Type B pancreatic cell (in vitro differentiated cells): ENCODE results near the gene GREB1L. TPM values are rescaled to one million over a fixed set of nuclear protein-coding genes. Genes with fewer than 3 reads are reported as not detected.

Experiments used
- DNase-seq: peaks from one replicate; pipeline ENCODE4 v3.0.0; 2021; ENCODE audit warnings: mixed read lengths; ENCODE audit not compliant: unreplicated experiment; ENCODE audit errors: extremely low spot score
- H3K27ac Mint-ChIP-seq: 2 replicates; pipeline ENCODE4 v1.8.0; 2021; ENCODE audit warnings: mild to moderate bottlenecking, mixed read lengths
- H3K27me3 Mint-ChIP-seq: 2 replicates; pipeline ENCODE4 v1.8.0; 2021; ENCODE audit warnings: mixed read lengths
- H3K36me3 Mint-ChIP-seq: 2 replicates; pipeline ENCODE4 v1.8.0; 2021; ENCODE audit warnings: mixed read lengths
- H3K4me1 Mint-ChIP-seq: one replicate; pipeline ENCODE4 v1.8.0; 2021; ENCODE audit warnings: mixed read lengths; ENCODE audit not compliant: unreplicated experiment
- H3K4me3 Mint-ChIP-seq: 2 replicates; pipeline ENCODE4 v1.8.0; 2021; ENCODE audit warnings: mild to moderate bottlenecking, mixed read lengths
- H3K9me3 Mint-ChIP-seq: 2 replicates; pipeline ENCODE4 v1.8.0; 2021; ENCODE audit warnings: mixed read lengths
- long read RNA-seq: library from polyadenylated mRNA; unstranded; transcript quantifications from one replicate; pipeline ENCODE4 v2.0.0, GENCODE V29; 2020
- total RNA-seq: library from RNA; stranded (reverse); gene quantifications from 2 replicates; pipeline ENCODE4 v1.2.1, GENCODE V29; 2021; ENCODE audit warnings: low replicate concordance
- TF ChIP-seq, protein P1 (sequence below): fragments of 200-600 bp; sonication (generic); conservative IDR thresholded peaks from 2 replicates; pipeline ENCODE4 v1.5.0; 2021; ENCODE audit warnings: antibody characterized with exemption, mild to moderate bottlenecking

Gene GREB1L
- total RNA-seq = 3.6 and 6.5 TPM in 2 replicates
- long read RNA-seq, partial matches to known transcripts = 1 of 2 reads
- long read RNA-seq, other reads (novel, unspliced or antisense) = 1 of 2 reads

DNA sequence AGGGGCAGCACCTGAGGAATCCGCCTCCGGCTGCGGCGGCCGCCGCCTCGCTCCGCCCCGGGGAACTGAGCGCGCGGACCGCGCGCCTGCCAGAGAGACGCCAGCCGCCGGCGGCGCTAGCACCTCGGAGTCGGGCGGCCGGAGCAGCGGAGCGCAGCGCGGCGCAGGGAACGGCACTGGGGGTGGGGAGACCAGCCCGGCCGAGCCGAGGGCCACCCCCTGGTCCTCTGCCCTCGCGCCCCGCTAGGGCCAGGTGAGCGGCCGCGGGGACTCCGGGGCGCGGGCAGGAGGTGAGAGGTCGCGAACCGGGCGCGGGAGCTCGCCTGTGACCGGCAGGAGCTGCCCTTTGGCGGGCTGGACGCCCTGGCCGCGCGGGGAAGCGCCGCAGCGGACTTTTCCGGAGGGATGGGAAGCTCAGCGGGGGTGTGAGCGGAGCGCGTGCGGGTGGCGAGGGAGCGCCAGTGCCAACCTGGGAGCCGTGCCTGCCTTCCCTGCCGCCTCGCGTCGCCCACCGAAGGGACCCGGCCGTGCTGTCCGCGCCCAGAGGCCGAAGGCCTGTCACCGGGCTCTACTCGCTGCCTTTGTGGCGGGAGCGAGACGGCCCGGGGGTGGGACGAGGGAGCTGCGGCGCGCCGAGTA is at the start of gene GREB1L:
Gene GREB1L, plus strand, starts transcription at position 92 of the 639 bp plus-strand sequence. CDS start 141,287 bp downstream, outside the sequence.
- H3K27me3 Mint-ChIP-seq = peaks cover 51% of the 10 kb centered on the region
- no peaks in the 10 kb centered on the region for H3K9me3 Mint-ChIP-seq
- H3K27ac Mint-ChIP-seq = peak within 1 kb of the TSS; percentile 11
- no peaks in the 10 kb centered on the region for H3K4me1 Mint-ChIP-seq
- H3K36me3 Mint-ChIP-seq = no peaks in the 10 kb centered on the region
- TF ChIP-seq, protein P1, sequence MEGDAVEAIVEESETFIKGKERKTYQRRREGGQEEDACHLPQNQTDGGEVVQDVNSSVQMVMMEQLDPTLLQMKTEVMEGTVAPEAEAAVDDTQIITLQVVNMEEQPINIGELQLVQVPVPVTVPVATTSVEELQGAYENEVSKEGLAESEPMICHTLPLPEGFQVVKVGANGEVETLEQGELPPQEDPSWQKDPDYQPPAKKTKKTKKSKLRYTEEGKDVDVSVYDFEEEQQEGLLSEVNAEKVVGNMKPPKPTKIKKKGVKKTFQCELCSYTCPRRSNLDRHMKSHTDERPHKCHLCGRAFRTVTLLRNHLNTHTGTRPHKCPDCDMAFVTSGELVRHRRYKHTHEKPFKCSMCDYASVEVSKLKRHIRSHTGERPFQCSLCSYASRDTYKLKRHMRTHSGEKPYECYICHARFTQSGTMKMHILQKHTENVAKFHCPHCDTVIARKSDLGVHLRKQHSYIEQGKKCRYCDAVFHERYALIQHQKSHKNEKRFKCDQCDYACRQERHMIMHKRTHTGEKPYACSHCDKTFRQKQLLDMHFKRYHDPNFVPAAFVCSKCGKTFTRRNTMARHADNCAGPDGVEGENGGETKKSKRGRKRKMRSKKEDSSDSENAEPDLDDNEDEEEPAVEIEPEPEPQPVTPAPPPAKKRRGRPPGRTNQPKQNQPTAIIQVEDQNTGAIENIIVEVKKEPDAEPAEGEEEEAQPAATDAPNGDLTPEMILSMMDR = peak; percentile 60
- peak; percentile 83 for DNase-seq
- peak within 1 kb of the TSS; percentile 89 for H3K4me3 Mint-ChIP-seq

DNA sequence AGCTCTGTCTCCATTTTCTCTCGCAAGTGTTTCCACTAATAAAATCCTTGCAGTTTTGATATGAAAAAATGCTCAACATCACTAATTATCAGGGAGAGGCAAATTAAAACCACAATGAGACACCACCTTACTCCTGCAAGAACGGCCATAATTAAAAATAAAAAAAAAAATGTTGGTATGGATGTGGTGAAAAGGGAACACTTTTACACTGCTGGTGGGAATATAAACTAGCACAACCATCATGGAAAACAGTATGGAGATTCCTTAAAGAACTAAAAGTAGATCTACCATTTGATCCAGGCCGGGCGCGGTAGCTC is 49.8 kb upstream of the GREB1L start:
- Mint-ChIP-seq H3K4me1 (no peaks in the 10 kb centered on the region), H3K27me3 (peaks cover 5% of the 10 kb centered on the region), H3K36me3 (no peaks in the 10 kb centered on the region), H3K9me3 (no peaks in the 10 kb centered on the region), H3K4me3 (no peak overlapping the region), H3K27ac (no peak overlapping the region)
- TF ChIP-seq, protein P1 = no peak
- DNase-seq = no peak

DNA sequence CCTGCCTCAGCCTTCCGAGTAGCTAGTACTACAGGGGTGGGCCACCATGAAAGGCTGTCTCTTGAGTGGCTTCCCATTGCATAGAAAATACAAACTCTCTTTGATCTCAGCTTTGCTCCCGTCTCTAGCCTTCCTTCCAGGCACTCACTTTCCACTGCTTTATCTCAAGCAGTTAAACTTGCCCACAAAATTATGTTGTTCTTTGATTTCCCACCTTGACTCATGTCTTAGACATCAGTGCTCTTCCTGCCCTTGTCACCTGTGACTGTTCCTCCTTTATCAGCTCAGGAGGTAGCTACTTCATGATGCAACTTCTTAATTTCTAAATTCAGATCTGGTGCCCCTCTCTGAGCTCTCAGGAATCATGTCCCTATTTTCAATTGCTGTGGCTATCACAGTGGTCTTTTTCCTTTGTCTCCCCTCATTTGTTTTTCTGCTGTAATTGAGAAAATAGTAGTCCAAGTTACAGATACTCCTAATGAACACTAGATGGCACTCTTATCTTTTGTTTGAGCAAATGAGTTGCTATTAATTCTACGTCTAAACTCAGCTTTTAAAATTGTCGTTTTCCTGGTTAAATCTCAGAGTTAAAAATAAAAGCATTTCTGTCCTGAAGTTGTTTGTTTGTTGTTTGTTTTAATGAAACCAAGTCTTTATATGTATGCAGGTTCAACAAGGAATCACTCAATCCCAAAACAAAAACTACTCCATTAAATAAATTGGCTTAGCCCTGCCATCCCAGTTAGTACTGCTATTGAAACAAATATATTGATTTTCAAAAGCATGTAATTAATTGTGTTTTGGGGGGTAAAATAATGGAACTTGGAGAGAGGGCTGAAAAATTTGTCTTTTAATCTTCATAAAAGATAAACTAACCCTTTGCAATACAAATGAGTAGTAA is 46.9 kb upstream of the GREB1L start:
- H3K9me3 Mint-ChIP-seq = no peaks in the 10 kb centered on the region
- no peaks in the 10 kb centered on the region for H3K36me3 Mint-ChIP-seq
- peaks cover 8% of the 10 kb centered on the region for H3K27me3 Mint-ChIP-seq
- DNase-seq = no peak
- no peak overlapping the region for H3K27ac Mint-ChIP-seq
- no peaks in the 10 kb centered on the region for H3K4me1 Mint-ChIP-seq
- TF ChIP-seq, protein P1 = peak; percentile 93
- no peak overlapping the region for H3K4me3 Mint-ChIP-seq

DNA sequence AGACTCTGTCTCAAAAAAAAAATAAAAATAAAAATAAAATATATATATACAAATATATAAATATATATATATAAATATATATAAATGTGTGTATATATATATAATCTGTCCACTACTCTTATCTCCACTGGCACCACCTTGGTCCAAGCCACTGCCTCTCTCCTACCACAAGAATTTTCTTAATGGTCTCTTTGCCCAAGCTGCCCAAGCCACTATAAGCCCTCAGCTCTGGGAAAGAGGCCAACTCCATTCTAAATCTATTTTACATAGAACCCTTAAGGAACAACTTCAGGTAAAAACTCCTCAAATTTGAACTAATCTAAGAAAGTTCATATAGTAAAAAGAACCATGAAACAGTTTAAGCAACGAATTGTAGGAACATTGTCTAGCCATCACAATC is 45.6 kb upstream of the GREB1L start:
- Mint-ChIP-seq H3K27ac (no peak overlapping the region), H3K4me1 (no peaks in the 10 kb centered on the region), H3K9me3 (no peaks in the 10 kb centered on the region), H3K36me3 (no peaks in the 10 kb centered on the region), H3K4me3 (no peak overlapping the region), H3K27me3 (peaks cover 8% of the 10 kb centered on the region)
- no peak for DNase-seq
- TF ChIP-seq, protein P1 = no peak

DNA sequence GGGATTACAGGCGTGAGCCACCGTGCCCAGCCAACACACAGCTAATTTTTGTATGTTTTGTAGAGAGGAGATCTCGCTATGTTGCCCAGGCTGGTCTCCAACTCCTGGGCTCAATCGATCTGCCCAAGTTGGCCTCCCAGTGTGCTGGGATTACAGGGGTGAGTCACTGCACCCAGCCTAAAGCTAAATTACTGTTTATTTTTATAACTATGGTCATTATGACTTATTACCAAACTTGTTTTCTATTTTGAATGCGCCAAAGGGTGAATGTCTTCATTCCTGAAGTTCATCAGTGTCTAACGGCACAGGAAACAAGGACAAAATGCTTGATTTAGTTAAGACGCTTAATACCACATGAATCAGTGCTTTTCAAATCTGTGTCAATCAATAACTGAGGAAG is 38.9 kb upstream of the GREB1L start:
- no peak overlapping the region for H3K27ac Mint-ChIP-seq
- peaks cover 3% of the 10 kb centered on the region for H3K9me3 Mint-ChIP-seq
- DNase-seq = no peak
- H3K4me3 Mint-ChIP-seq = no peak overlapping the region
- no peaks in the 10 kb centered on the region for H3K36me3 Mint-ChIP-seq
- peaks cover 4% of the 10 kb centered on the region for H3K4me1 Mint-ChIP-seq
- TF ChIP-seq, protein P1 = no peak
- no peaks in the 10 kb centered on the region for H3K27me3 Mint-ChIP-seq
